HG02885 (cell line): ENCODE results near the gene CALML4.
A peak's percentile ranks its signal among the peaks of the same experiment; 100 is the strongest.
"Not testable (repeated sequence)": the region's sequence is repeated elsewhere in the genome, so short reads cannot be mapped to it uniquely, and the experiment has no call there.

Experiments used
- ATAC-seq: cut with Tn5 transposase; IDR thresholded peaks from one replicate; pipeline ENCODE4 v1.9.1; 2021; ENCODE audit warnings: mild to moderate bottlenecking; ENCODE audit not compliant: unreplicated experiment, poor library complexity

The CALML4 gene

GRCh38 chr15:68209272-68209671 lies 4.1 kb upstream of the CALML4 start:
- peak; percentile 8 for ATAC-seq

- ATAC-seq, result no peak
Measured at GRCh38 chr15:68208636-68209240, 3.6 kb upstream of the CALML4 start.

- no peak for ATAC-seq
Measured at GRCh38 chr15:68208136-68208535, 3.0 kb upstream of the CALML4 start.

GRCh38 chr15:68207176-68207935 lies 2.2 kb upstream of the CALML4 start:
- no peak for ATAC-seq

- ATAC-seq, result no peak
Measured at GRCh38 chr15:68206711-68207151, 1.6 kb upstream of the CALML4 start.

- ATAC-seq, result no peak
Measured at GRCh38 chr15:68205954-68206539, 915 bp upstream of the CALML4 start.

GRCh38 chr15:68205558-68205944 lies 419 bp upstream of the CALML4 start:
- no peak for ATAC-seq

GRCh38 chr15:68204361-68204760 lies 771 bp downstream of the CALML4 start:
- no peak for ATAC-seq

- no peak for ATAC-seq
Measured at GRCh38 chr15:68203956-68204355, 1.2 kb downstream of the CALML4 start.

GRCh38 chr15:68203486-68203885 lies 1.6 kb downstream of the CALML4 start:
- ATAC-seq, result no peak

- ATAC-seq, result not testable (repeated sequence)
Measured at GRCh38 chr15:68202994-68203393, 2.1 kb downstream of the CALML4 start.

GRCh38 chr15:68201879-68202261 lies 3.3 kb downstream of the CALML4 start:
- no peak for ATAC-seq

GRCh38 chr15:68201153-68201878 lies 3.8 kb downstream of the CALML4 start:
- ATAC-seq, result no peak

- ATAC-seq, result no peak
Measured at GRCh38 chr15:68200016-68200861, 4.9 kb downstream of the CALML4 start.

GRCh38 chr15:68199340-68199739 lies 5.8 kb downstream of the CALML4 start:
- ATAC-seq, result no peak

GRCh38 chr15:68197661-68198437 lies 7.3 kb downstream of the CALML4 start:
- ATAC-seq, result no peak

- ATAC-seq, result no peak
Measured at GRCh38 chr15:68197170-68197492, 8.0 kb downstream of the CALML4 start.

- no peak for ATAC-seq
Measured at GRCh38 chr15:68196445-68197169, 8.5 kb downstream of the CALML4 start.
